ENCODE measurements around the gene LYPD6. TPM values are rescaled to one million over a fixed set of nuclear protein-coding genes. Genes with fewer than 3 reads are reported as not detected.

The LYPD6 gene
- total RNA-seq, 3 donors from 2014 or later: 0.16 to 17.7 (median 3.9) TPM

GRCh38 chr2:149422991-149423338 lies 92.6 kb downstream of the LYPD6 start:
- TF ChIP-seq POLR2AphosphoS5 (IDR thresholded peaks at IDR 0.05) (no peak), POLR2A (IDR thresholded peaks at IDR 0.05) (no peak)
- Histone ChIP-seq H3K27me3 (no peaks in the 10 kb centered on the region), H3K27ac (no peak overlapping the region), H3K4me1 (peaks cover 0 to 3% of the 10 kb centered on the region in 2 donors), H3K9me3 (no peaks in the 10 kb centered on the region), H3K4me3 (no peak overlapping the region), H3K36me3 (no peaks in the 10 kb centered on the region)
- intact Hi-C loops (cut with DNase I; ENCODE audit: low total_unique reads): loop anchor here (5.0 kb wide), 1 partner anchor 1729 kb away; no protein-coding TSS in a partner anchor
- DNase-seq (ENCODE audit: low spot score in 2 of 2): no peak

GRCh38 chr2:149423630-149424029 lies 93.2 kb downstream of the LYPD6 start:
- TF ChIP-seq POLR2A (IDR thresholded peaks at IDR 0.05): no peak
- no peak for TF ChIP-seq POLR2AphosphoS5 (IDR thresholded peaks at IDR 0.05)
- TF ChIP-seq CTCF (IDR thresholded peaks at IDR 0.05): no peak
- H3K4me3 ChIP-seq: no peak overlapping the region
- intact Hi-C loops (cut with DNase I; ENCODE audit: low total_unique reads): loop anchor here (5.0 kb wide), 1 partner anchor 1729 kb away; no protein-coding TSS in a partner anchor

GRCh38 chr2:149427387-149427786 lies 97.0 kb downstream of the LYPD6 start:
- TF ChIP-seq CTCF (IDR thresholded peaks at IDR 0.05) (no peak), POLR2A (IDR thresholded peaks at IDR 0.05) (no peak), POLR2AphosphoS5 (IDR thresholded peaks at IDR 0.05) (no peak)

More at GRCh38 chr2:149423630-149424029, 93.2 kb downstream of the LYPD6 start:
- Histone ChIP-seq H3K9me3 (no peaks in the 10 kb centered on the region), H3K27ac (no peak overlapping the region), H3K27me3 (no peaks in the 10 kb centered on the region), H3K36me3 (no peaks in the 10 kb centered on the region), H3K4me1 (peaks cover 0 to 3% of the 10 kb centered on the region in 2 donors)
- no peak for DNase-seq (ENCODE audit: low spot score in 2 of 2)

GRCh38 chr2:149428783-149429182 lies 98.4 kb downstream of the LYPD6 start:
- H3K4me3 ChIP-seq: no peak overlapping the region
- H3K27ac ChIP-seq: no peak overlapping the region
- intact Hi-C loops (cut with DNase I; ENCODE audit: low total_unique reads): no loop called here
- H3K4me1 ChIP-seq: no peaks in the 10 kb centered on the region
- no peak for DNase-seq (ENCODE audit: low spot score in 2 of 2)
- no peaks in the 10 kb centered on the region for H3K27me3 ChIP-seq
- TF ChIP-seq POLR2AphosphoS5 (IDR thresholded peaks at IDR 0.05): no peak
- TF ChIP-seq CTCF (IDR thresholded peaks at IDR 0.05): no peak
- no peak for TF ChIP-seq POLR2A (IDR thresholded peaks at IDR 0.05)
- peaks cover 0 to 3% of the 10 kb centered on the region in 2 donors for H3K9me3 ChIP-seq
- no peaks in the 10 kb centered on the region for H3K36me3 ChIP-seq

More at GRCh38 chr2:149427387-149427786, 97.0 kb downstream of the LYPD6 start:
- Histone ChIP-seq H3K27me3 (no peaks in the 10 kb centered on the region), H3K4me3 (no peak overlapping the region), H3K4me1 (no peaks in the 10 kb centered on the region), H3K36me3 (no peaks in the 10 kb centered on the region), H3K27ac (no peak overlapping the region), H3K9me3 (peaks cover 0 to 3% of the 10 kb centered on the region in 2 donors)
- no peak for DNase-seq (ENCODE audit: low spot score in 2 of 2)
- intact Hi-C loops (cut with DNase I; ENCODE audit: low total_unique reads): no loop called here

- DNase-seq (ENCODE audit: low spot score in 2 of 2): no peak
- no peak overlapping the region for H3K27ac ChIP-seq
- no peaks in the 10 kb centered on the region for H3K4me1 ChIP-seq
- TF ChIP-seq POLR2AphosphoS5 (IDR thresholded peaks at IDR 0.05): no peak
- TF ChIP-seq CTCF (IDR thresholded peaks at IDR 0.05): no peak
- TF ChIP-seq POLR2A (IDR thresholded peaks at IDR 0.05): no peak
- intact Hi-C loops (cut with DNase I; ENCODE audit: low total_unique reads): no loop called here
- peaks cover 0 to 3% of the 10 kb centered on the region in 2 donors for H3K9me3 ChIP-seq
- no peaks in the 10 kb centered on the region for H3K27me3 ChIP-seq
- no peak overlapping the region for H3K4me3 ChIP-seq
- no peaks in the 10 kb centered on the region for H3K36me3 ChIP-seq
Observed at GRCh38 chr2:149430743-149431736, 100.7 kb downstream of the LYPD6 start.
